ENCODE data around the gene ARHGAP42.
"Not testable (repeated sequence)": the region's sequence is repeated elsewhere in the genome, so short reads cannot be mapped to it uniquely, and the experiment has no call there.

The ARHGAP42 gene

GRCh38 chr11:100999756-101000155, 312.7 kb downstream of the ARHGAP42 start (continued):
- TF ChIP-seq ZC3H10 (CRISPR knock-in tag; IDR thresholded peaks at IDR 0.05) = no peak
- TF ChIP-seq ZNF565 (CRISPR knock-in tag; conservative IDR thresholded peaks at IDR 0.05; ENCODE audit: low read depth) = no peak

- 0 out of 3 replicates have a peak, but pooled peaks have one; percentile 33 for ATAC-seq
- TF ChIP-seq SNAI2 (CRISPR knock-in tag; IDR thresholded peaks at IDR 0.05) (no peak), ZFP30 (CRISPR knock-in tag; IDR thresholded peaks at IDR 0.05) (no peak), CSDC2 (CRISPR knock-in tag; IDR thresholded peaks at IDR 0.05) (no peak), ZNF70 (CRISPR knock-in tag; IDR thresholded peaks at IDR 0.05) (no peak), BACH2 (CRISPR knock-in tag; IDR thresholded peaks at IDR 0.05; ENCODE audit: borderline replicate concordance) (no peak)
Observed at GRCh38 chr11:101003468-101003867, 316.4 kb downstream of the ARHGAP42 start.

GRCh38 chr11:101008961-101009689, 322.0 kb downstream of the ARHGAP42 start:
- ATAC-seq = no peak
- TF ChIP-seq POU6F1 (CRISPR knock-in tag; IDR thresholded peaks at IDR 0.05; ENCODE audit: borderline replicate concordance, low read depth) = no peak
- TF ChIP-seq OSR1 (CRISPR knock-in tag; IDR thresholded peaks at IDR 0.05) = no peak
- no peak for TF ChIP-seq TCF4 (CRISPR knock-in tag; IDR thresholded peaks at IDR 0.05; ENCODE audit: borderline replicate concordance)
- TF ChIP-seq ESRRG (CRISPR knock-in tag; IDR thresholded peaks at IDR 0.05) = no peak

GRCh38 chr11:101009690-101010055, 322.6 kb downstream of the ARHGAP42 start:
- ATAC-seq = no peak
- TF ChIP-seq ZNF8 (CRISPR knock-in tag; IDR thresholded peaks at IDR 0.05) (no peak), CSRNP3 (CRISPR knock-in tag; IDR thresholded peaks at IDR 0.05) (no peak), GLIS3 (CRISPR knock-in tag; IDR thresholded peaks at IDR 0.05) (no peak), CSDC2 (CRISPR knock-in tag; IDR thresholded peaks at IDR 0.05) (no peak), TOX (CRISPR knock-in tag; IDR thresholded peaks at IDR 0.05; ENCODE audit: borderline replicate concordance) (no peak), SNAI2 (CRISPR knock-in tag; IDR thresholded peaks at IDR 0.05) (no peak), ZFP30 (CRISPR knock-in tag; IDR thresholded peaks at IDR 0.05) (no peak), ZC3H10 (CRISPR knock-in tag; IDR thresholded peaks at IDR 0.05) (no peak), ZNF70 (CRISPR knock-in tag; IDR thresholded peaks at IDR 0.05) (no peak), BACH2 (CRISPR knock-in tag; IDR thresholded peaks at IDR 0.05; ENCODE audit: borderline replicate concordance) (no peak)

GRCh38 chr11:101010899-101011298, 323.8 kb downstream of the ARHGAP42 start:
- TF ChIP-seq ZNF70 (CRISPR knock-in tag; IDR thresholded peaks at IDR 0.05) = no peak
- ATAC-seq = no peak

- no peak for ATAC-seq
- TF ChIP-seq ESRRG (CRISPR knock-in tag; IDR thresholded peaks at IDR 0.05) = no peak
- TF ChIP-seq RARB (CRISPR knock-in tag; IDR thresholded peaks at IDR 0.05) = no peak
- no peak for TF ChIP-seq CREB5 (CRISPR knock-in tag; IDR thresholded peaks at IDR 0.05; ENCODE audit: low read depth)
- no peak for TF ChIP-seq PATZ1 (CRISPR knock-in tag; IDR thresholded peaks at IDR 0.05; ENCODE audit: borderline replicate concordance)
- no peak for TF ChIP-seq BACH2 (CRISPR knock-in tag; IDR thresholded peaks at IDR 0.05; ENCODE audit: borderline replicate concordance)
- TF ChIP-seq ISL1 (CRISPR knock-in tag; IDR thresholded peaks at IDR 0.05) = no peak
- TF ChIP-seq ZNF70 (CRISPR knock-in tag; IDR thresholded peaks at IDR 0.05) = no peak
- no peak for TF ChIP-seq GLIS3 (CRISPR knock-in tag; IDR thresholded peaks at IDR 0.05)
- no peak for TF ChIP-seq POU6F1 (CRISPR knock-in tag; IDR thresholded peaks at IDR 0.05; ENCODE audit: borderline replicate concordance, low read depth)
- no peak for TF ChIP-seq ARNTL (CRISPR knock-in tag; IDR thresholded peaks at IDR 0.05; ENCODE audit: borderline replicate concordance, low read depth)
- TF ChIP-seq ZNF565 (CRISPR knock-in tag; conservative IDR thresholded peaks at IDR 0.05; ENCODE audit: low read depth) = no peak
- no peak for TF ChIP-seq TOX (CRISPR knock-in tag; IDR thresholded peaks at IDR 0.05; ENCODE audit: borderline replicate concordance)
- no peak for TF ChIP-seq CSDC2 (CRISPR knock-in tag; IDR thresholded peaks at IDR 0.05)
- no peak for TF ChIP-seq ZNF8 (CRISPR knock-in tag; IDR thresholded peaks at IDR 0.05)
- TF ChIP-seq CSRNP3 (CRISPR knock-in tag; IDR thresholded peaks at IDR 0.05) = no peak
- no peak for TF ChIP-seq ZC3H10 (CRISPR knock-in tag; IDR thresholded peaks at IDR 0.05)
- no peak for TF ChIP-seq TCF4 (CRISPR knock-in tag; IDR thresholded peaks at IDR 0.05; ENCODE audit: borderline replicate concordance)
- no peak for TF ChIP-seq OSR1 (CRISPR knock-in tag; IDR thresholded peaks at IDR 0.05)
Observed at GRCh38 chr11:101011881-101012280, 324.8 kb downstream of the ARHGAP42 start.

GRCh38 chr11:101013702-101014101, 326.6 kb downstream of the ARHGAP42 start:
- ATAC-seq = not testable (repeated sequence)
